ENCODE data around the gene PCDHGA12. TPM values are rescaled to one million over a fixed set of nuclear protein-coding genes. Genes with fewer than 3 reads are reported as not detected.

The PCDHGA12 gene
- total and polyA plus RNA-seq, 2 donors (not counting 1 experiment from before 2014, with no cell fraction given): 11.9 to 13.7 TPM

GRCh38 chr5:141420855-141421488 lies 9.3 kb upstream of the PCDHGA12 start, which contains the start of gene PCDHGA11:
TSS of gene PCDHGA11 (plus strand) at chr5:141421051. CDS start at chr5:141421228, 177 bp downstream.
- Histone ChIP-seq H3K27me3 (ENCODE audit: control insufficient read depth, insufficient read depth, low read length) (no peaks in the 10 kb centered on the region), H3K9ac (ENCODE audit: insufficient read depth, low read length) (no peak within 1 kb of the TSS), H3K4me2 (ENCODE audit: extremely low read depth, insufficient read depth, low read length) (peak within 1 kb of the TSS; percentile 42), H4K20me1 (ENCODE audit: control insufficient read depth, extremely low read depth, insufficient read depth, low read length) (no peaks in the 10 kb centered on the region), H3K36me3 (ENCODE audit: control insufficient read depth, insufficient read depth, low read length) (peaks cover 2% of the 10 kb centered on the region), H2AFZ (ENCODE audit: low read length) (no peak within 1 kb of the TSS), H3K9me3 (ENCODE audit: control insufficient read depth, insufficient read depth, low read depth, low read length) (peaks cover 11% of the 10 kb centered on the region), H3K4me1 (ENCODE audit: control insufficient read depth, extremely low read depth, insufficient read depth, low read length) (no peaks in the 10 kb centered on the region), H3K27ac (ENCODE audit: insufficient read depth, low read length) (peak within 1 kb of the TSS; percentile 13), H3K79me2 (ENCODE audit: control insufficient read depth, insufficient read depth, low read length) (no peaks in the 10 kb centered on the region), H3K4me3 (replicated peaks in 1 of 4; ENCODE audit: control extremely low read depth in 1 of 4, insufficient read depth in 1 of 4, low read depth in 3 of 4, low read length in 4 of 4) (peak within 1 kb of the TSS; percentile 26 to 66 (median 50))
- TF ChIP-seq CTCF (conservative IDR thresholded peaks at IDR 0.05 in 1 of 2, IDR thresholded peaks at IDR 0.05 in 1 of 2; ENCODE audit: low read depth in 1 of 2, low read length in 2 of 2) (peak; percentile 45 to 62), EZH2 (IDR thresholded peaks at IDR 0.05; ENCODE audit: low read length, missing control alignments) (no peak)
- peak; percentile 56 to 75 for DNase-seq (ENCODE audit: low read depth in 2 of 2)

GRCh38 chr5:141421489-141421855 lies 8.8 kb upstream of the PCDHGA12 start:
- peak in 1 of 2 donors; percentile 34 for DNase-seq (ENCODE audit: low read depth in 2 of 2)

More at GRCh38 chr5:141421489-141421855, 8.8 kb upstream of the PCDHGA12 start:
- Histone ChIP-seq H4K20me1 (ENCODE audit: control insufficient read depth, extremely low read depth, insufficient read depth, low read length) (no peaks in the 10 kb centered on the region), H3K27ac (ENCODE audit: insufficient read depth, low read length) (no peak overlapping the region), H2AFZ (ENCODE audit: low read length) (no peak overlapping the region), H3K4me1 (ENCODE audit: control insufficient read depth, extremely low read depth, insufficient read depth, low read length) (no peaks in the 10 kb centered on the region), H3K4me2 (ENCODE audit: extremely low read depth, insufficient read depth, low read length) (peak overlapping the region; percentile 42), H3K9ac (ENCODE audit: insufficient read depth, low read length) (no peak overlapping the region), H3K36me3 (ENCODE audit: control insufficient read depth, insufficient read depth, low read length) (peaks cover 2% of the 10 kb centered on the region), H3K79me2 (ENCODE audit: control insufficient read depth, insufficient read depth, low read length) (no peaks in the 10 kb centered on the region), H3K9me3 (ENCODE audit: control insufficient read depth, insufficient read depth, low read depth, low read length) (peaks cover 11% of the 10 kb centered on the region), H3K4me3 (replicated peaks in 1 of 4; ENCODE audit: control extremely low read depth in 1 of 4, insufficient read depth in 1 of 4, low read depth in 3 of 4, low read length in 4 of 4) (peak overlapping the region; percentile 26 to 66 (median 50)), H3K27me3 (ENCODE audit: control insufficient read depth, insufficient read depth, low read length) (no peaks in the 10 kb centered on the region)
- no peak for TF ChIP-seq CTCF (conservative IDR thresholded peaks at IDR 0.05 in 1 of 2, IDR thresholded peaks at IDR 0.05 in 1 of 2; ENCODE audit: low read depth in 1 of 2, low read length in 2 of 2)
- no peak for TF ChIP-seq EZH2 (IDR thresholded peaks at IDR 0.05; ENCODE audit: low read length, missing control alignments)

Measured in fibroblast of lung (primary cell).